ENCODE results near the gene CCDC178.

- no peak for TF ChIP-seq CTCF (IDR thresholded peaks at IDR 0.05 in 8 of 11, conservative IDR thresholded peaks at IDR 0.05 in 3 of 11)
- no peak for TF ChIP-seq POLR2AphosphoS5 (IDR thresholded peaks at IDR 0.05)
Observed at GRCh38 chr18:33270297-33270696, 170.2 kb downstream of the CCDC178 start.
